ENCODE data around the gene DDX18.
"Not testable (repeated sequence)": the region's sequence is repeated elsewhere in the genome, so short reads cannot be mapped to it uniquely, and the experiment has no call there.

Gene DDX18

GRCh38 chr2:117814417-117815264, at the start of gene DDX18:
Gene DDX18 (plus strand): TSS chr2:117814691. CDS start chr2:117814778, 87 bp downstream.
- peak; percentile 94 for DNase-seq (ENCODE audit: low read depth)

DNA sequence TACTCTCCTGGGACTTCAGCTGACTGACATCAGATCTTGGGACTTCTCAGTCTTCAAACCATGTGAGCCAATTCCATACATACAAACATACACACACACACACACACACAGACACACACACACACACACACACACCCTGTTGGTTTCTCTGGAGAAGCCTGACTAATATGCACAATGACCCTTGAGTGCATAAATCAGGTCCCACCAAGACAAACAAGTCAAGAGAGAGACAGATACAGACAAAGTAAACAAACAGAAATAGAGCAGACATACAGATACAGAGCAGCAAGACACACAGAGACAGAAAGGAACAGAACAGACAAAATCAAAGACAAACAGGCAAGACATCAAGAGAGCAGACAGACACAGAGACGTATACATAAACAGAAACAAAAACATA, 43.8 kb upstream of the DDX18 start:
- no peak for DNase-seq (ENCODE audit: low read depth)

DNA sequence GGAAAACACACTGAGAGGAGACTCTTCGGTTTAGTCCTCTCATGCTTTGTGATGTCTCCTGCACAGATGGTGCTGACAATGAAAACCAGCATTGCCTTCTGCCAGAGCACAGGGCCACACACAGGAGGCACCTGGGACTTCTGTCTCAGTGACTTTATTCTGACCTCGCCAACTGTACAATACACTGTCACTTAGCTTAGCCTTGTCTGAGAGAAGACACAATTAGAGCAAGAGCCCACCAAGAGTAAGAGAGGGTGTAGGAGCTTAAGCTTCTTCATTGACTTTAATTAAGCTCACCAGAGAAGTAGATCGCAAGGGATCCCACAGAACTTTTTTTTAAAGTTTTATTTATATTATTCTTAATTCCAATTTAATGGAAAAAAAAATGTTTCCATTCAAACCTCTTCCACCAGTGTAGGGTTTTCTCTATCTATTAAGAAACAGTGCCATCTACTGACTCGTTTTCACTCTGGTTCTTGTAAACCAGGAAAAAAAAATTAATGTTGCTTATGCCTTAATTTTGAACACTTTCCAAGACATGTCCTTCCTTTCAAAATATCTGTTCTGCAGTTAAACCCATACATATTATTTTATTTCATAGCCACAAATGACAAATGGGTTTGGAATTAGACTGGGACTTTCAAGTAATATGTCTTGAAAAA, 42.4 kb upstream of the DDX18 start:
- no peak for DNase-seq (ENCODE audit: low read depth)

DNA sequence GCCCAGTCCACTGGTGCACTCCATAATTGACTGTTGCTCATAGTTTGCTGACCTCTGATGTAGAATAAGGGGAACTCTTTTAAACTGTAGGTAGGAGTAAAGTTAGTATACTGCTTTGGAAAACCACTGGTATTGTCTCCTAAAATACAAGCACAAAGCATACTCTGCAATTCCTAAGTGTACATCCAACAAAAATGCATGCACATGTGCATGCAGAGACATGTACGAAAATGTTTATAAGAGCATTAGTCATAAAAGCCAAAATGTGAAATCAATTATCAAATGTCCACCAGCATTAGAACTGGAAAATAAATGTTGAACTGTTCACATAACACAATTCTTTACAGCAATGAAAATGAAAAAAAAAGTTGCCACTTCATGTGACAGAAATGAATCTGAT, 39.8 kb upstream of the DDX18 start:
- no peak for DNase-seq (ENCODE audit: low read depth)

- DNase-seq (ENCODE audit: low read depth): no peak
Observed at GRCh38 chr2:117775703-117776219, 38.7 kb upstream of the DDX18 start.

DNA sequence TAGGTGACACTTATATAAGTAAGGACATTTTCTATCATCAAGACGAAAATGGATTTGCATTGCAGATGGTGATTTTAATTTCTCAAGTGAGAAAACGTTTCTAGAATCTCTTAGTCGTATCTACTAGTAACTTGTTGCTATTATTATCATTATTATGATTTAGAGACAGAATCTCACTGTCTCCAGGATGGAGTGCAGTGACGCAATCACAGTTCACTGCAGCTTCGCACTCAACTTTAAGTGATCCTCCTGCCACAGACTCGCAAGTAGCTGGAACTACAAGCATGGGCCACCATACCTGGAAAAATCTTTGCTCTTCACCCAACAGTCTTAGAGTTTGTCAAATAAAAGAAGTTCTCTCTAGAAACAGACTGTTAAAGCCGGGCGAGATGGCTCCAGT, 37.6 kb upstream of the DDX18 start:
- DNase-seq (ENCODE audit: low read depth): no peak

DNA sequence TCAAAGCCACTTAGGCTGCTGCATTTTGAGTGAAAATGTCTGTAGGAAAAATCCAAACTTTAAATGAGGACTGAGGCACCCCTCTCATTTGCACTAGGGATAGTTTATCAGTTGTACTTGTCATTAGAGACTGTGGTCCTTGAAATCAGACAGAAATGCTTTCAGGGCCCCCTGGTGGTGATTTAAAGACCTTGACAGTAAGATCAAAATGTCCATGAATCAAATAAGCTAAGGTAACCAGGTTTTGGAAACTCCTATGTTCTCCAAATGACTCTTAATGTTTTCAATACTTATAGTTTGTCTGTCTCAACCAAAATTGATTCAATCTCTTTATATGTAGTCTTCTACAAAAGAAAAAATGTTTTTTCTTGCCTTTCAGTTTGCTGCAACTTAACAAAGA, 28.8 kb upstream of the DDX18 start:
- no peak for DNase-seq (ENCODE audit: low read depth)

- DNase-seq (ENCODE audit: low read depth): no peak
Observed at GRCh38 chr2:117786520-117786919, 28.0 kb upstream of the DDX18 start.

- DNase-seq (ENCODE audit: low read depth): no peak
Observed at GRCh38 chr2:117789505-117789904, 25.0 kb upstream of the DDX18 start.

- DNase-seq (ENCODE audit: low read depth): no peak
Observed at GRCh38 chr2:117794668-117795067, 19.8 kb upstream of the DDX18 start.

DNA sequence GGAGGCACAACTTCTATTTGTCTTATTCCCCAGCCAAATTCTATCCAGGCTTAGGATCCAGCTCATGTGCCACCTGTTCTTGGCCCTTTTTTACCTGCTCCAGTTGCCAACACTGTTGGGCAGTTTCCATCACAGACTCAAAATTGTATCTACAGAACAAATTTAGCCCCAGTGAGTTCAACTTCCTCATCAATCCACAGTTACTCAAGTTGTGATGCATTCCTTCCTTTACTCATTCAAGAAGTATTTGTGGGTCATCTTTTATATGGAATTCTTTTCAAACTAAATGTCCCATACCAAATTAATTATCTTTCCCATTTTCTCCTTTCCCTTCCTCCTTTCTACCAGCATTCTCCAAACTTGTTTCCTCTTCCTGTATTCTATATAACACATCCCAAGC, 12.7 kb upstream of the DDX18 start:
- no peak for DNase-seq (ENCODE audit: low read depth)

- not testable (repeated sequence) for DNase-seq (ENCODE audit: low read depth)
Observed at GRCh38 chr2:117803644-117804325, 10.7 kb upstream of the DDX18 start.

DNA sequence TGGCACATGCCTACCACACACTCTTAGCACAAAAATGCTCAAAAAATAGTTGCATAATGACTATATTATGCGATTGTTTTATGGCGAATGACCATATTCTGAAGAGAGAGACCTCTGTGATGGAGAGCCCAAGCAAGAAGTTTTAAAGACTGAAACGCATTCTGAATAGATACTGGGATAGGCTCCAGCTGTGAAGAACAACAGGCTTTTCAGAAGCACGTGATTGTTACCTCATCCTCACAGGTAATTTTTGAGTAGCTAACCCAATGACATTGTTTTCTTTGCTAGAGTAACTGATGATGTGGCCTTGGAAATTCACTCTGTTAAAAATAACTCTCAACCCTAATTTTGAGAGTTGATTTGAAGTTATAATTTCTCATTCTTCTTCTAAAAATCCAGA, 2.0 kb upstream of the DDX18 start:
- DNase-seq (ENCODE audit: low read depth): no peak

GRCh38 chr2:117815946-117816345, 1.5 kb downstream of the DDX18 start:
- DNase-seq (ENCODE audit: low read depth): no peak

DNA sequence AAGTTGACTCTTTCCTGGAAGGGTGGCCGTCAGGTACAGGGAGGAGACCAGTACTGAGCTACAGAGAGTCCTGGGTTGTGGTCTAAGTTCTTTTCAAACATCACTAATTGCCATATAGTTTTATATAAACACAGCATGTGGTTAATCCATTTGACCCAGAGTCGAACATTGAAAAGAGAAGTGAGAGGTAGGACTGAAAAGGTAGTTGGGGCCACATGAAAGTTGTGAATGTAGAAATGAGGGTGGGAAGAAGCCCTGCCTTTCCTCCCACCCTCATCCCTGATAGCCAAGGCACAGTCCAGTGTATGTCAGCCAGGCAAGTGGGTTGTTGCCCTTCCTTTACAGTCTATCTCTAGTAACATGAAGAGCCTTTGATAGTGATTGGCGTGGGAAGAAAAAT, 4.4 kb downstream of the DDX18 start:
- no peak for DNase-seq (ENCODE audit: low read depth)

- no peak for DNase-seq (ENCODE audit: low read depth)
Observed at GRCh38 chr2:117820444-117820843, 6.0 kb downstream of the DDX18 start.

DNA sequence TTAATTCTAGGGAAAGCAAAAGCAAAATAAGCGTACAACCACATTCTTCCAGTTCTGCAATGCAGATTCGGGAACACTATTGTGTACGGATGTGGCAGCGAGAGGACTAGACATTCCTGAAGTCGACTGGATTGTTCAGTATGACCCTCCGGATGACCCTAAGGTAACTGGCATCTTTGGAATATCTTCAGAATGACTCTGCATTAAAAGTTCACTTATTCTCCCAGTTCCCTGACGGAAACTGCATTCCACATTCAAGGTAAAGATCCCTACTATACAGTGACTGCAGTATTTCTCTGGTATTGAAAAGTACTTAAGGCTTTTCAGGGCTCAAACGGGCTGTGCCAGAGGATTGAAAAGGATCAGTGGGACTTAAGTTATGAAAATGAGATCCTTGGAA, 10.9 kb downstream of the DDX18 start:
- DNase-seq (ENCODE audit: low read depth): no peak

DNA sequence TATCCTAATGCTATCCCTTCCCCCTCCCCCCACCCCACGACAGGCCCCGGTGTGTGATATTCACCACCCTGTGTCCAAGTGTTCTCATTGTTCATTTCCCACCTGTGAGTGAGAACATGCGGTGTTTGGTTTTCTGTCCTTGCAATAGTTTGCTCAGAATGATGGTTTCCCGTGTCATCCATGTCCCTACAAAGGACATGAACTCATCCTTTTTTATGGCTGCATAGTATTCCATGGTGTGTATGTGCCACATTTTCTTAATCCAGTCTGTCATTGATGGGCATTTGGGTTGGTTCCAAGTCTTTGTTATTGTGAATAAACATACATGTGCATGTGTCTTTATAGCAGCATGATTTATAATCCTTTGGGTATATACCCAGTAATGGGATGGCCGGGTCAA, 13.0 kb downstream of the DDX18 start:
- not testable (repeated sequence) for DNase-seq (ENCODE audit: low read depth)

DNA sequence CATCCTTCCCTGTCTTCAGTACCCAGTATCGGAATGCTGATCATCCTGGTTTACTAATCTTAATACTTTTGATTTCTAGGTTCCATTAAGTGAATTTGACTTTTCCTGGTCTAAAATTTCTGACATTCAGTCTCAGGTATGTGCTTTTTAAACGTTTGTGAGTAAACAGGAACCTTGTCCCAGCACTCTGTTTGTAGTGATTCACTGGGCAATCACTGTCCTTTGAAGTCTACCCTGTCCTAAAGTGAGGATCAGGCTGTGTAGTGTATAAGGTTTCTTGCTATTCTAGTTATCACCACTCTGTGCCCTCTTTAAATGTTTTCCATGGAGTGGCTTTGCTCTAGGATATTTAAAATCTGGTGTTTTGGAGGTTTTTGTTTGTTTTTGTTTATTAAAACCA, 14.4 kb downstream of the DDX18 start:
- DNase-seq (ENCODE audit: low read depth): no peak

GRCh38 chr2:117832332-117832731, 17.8 kb downstream of the DDX18 start:
- DNase-seq (ENCODE audit: low read depth): no peak

- no peak for DNase-seq (ENCODE audit: low read depth)
Observed at GRCh38 chr2:117832905-117833613, 18.6 kb downstream of the DDX18 start.

- no peak for DNase-seq (ENCODE audit: low read depth)
Observed at GRCh38 chr2:117833911-117834310, 19.4 kb downstream of the DDX18 start.

Data from activated T-helper 9 cell treated with anti-CD3 and anti-CD28 coated beads, Interleukin-2, amount 50 U/mL, for 16 hours (primary cell).